ENCODE measurements around the gene SUSD1. TPM values are rescaled to one million over a fixed set of nuclear protein-coding genes. Genes with fewer than 3 reads are reported as not detected.
A peak's percentile ranks its signal among the peaks of the same experiment; 100 is the strongest.

SUSD1 gene
- total RNA-seq, 1 experiment from 2014 or later: 24.6 TPM

- Mint-ChIP-seq H3K27ac (ENCODE audit: unreplicated experiment) (no peak overlapping the region), H3K4me3 (ENCODE audit: low read depth, unreplicated experiment) (no peak overlapping the region), H3K27me3 (ENCODE audit: unreplicated experiment) (no peaks in the 10 kb centered on the region), H3K9me3 (ENCODE audit: low read depth, unreplicated experiment) (peaks cover 3% of the 10 kb centered on the region), H3K36me3 (ENCODE audit: insufficient read depth, unreplicated experiment) (peaks cover 8% of the 10 kb centered on the region), H3K4me1 (ENCODE audit: low read depth, unreplicated experiment) (peaks cover 50% of the 10 kb centered on the region)
- intact Hi-C loops (cut with micrococcal nuclease; ENCODE audit: unreplicated experiment): loop anchor here (5.0 kb wide), 1 partner anchor 35 kb away; no protein-coding TSS in a partner anchor
- no TSS peak for BruUV-seq (replicated peaks)
- CTCF ChIA-PET: no interaction called here
- no peak for DNase-seq
- no peak for TF ChIP-seq CTCF (IDR thresholded peaks at IDR 0.05; ENCODE audit: unreplicated experiment)
These were observed 143.1 kb downstream of the SUSD1 start for GRCh38 chr9:112032009-112032408.

- DNase-seq: no peak
- TF ChIP-seq CTCF (IDR thresholded peaks at IDR 0.05; ENCODE audit: unreplicated experiment): no peak
- Mint-ChIP-seq H3K27ac (ENCODE audit: unreplicated experiment) (no peak overlapping the region), H3K9me3 (ENCODE audit: low read depth, unreplicated experiment) (peaks cover 3% of the 10 kb centered on the region), H3K36me3 (ENCODE audit: insufficient read depth, unreplicated experiment) (peaks cover 8% of the 10 kb centered on the region), H3K4me1 (ENCODE audit: low read depth, unreplicated experiment) (peaks cover 48% of the 10 kb centered on the region), H3K27me3 (ENCODE audit: unreplicated experiment) (no peaks in the 10 kb centered on the region), H3K4me3 (ENCODE audit: low read depth, unreplicated experiment) (no peak overlapping the region)
- intact Hi-C loops (cut with micrococcal nuclease; ENCODE audit: unreplicated experiment): loop anchor here (5.0 kb wide), 1 partner anchor 36 kb away; no protein-coding TSS in a partner anchor
- CTCF ChIA-PET: no interaction called here
- BruUV-seq (replicated peaks): no TSS peak
These were observed 143.7 kb downstream of the SUSD1 start for GRCh38 chr9:112031400-112031799.

GRCh38 chr9:112029921-112030444 lies 145.1 kb downstream of the SUSD1 start:
- no peaks in the 10 kb centered on the region for H3K27me3 Mint-ChIP-seq (ENCODE audit: unreplicated experiment)
- peaks cover 8% of the 10 kb centered on the region for H3K36me3 Mint-ChIP-seq (ENCODE audit: insufficient read depth, unreplicated experiment)
- peak overlapping the region; percentile 12 for H3K4me3 Mint-ChIP-seq (ENCODE audit: low read depth, unreplicated experiment)
- peaks cover 6% of the 10 kb centered on the region for H3K9me3 Mint-ChIP-seq (ENCODE audit: low read depth, unreplicated experiment)
- no peak for TF ChIP-seq CTCF (IDR thresholded peaks at IDR 0.05; ENCODE audit: unreplicated experiment)
- H3K4me1 Mint-ChIP-seq (ENCODE audit: low read depth, unreplicated experiment): peaks cover 55% of the 10 kb centered on the region
- H3K27ac Mint-ChIP-seq (ENCODE audit: unreplicated experiment): peak overlapping the region; percentile 86
- CTCF ChIA-PET: interaction anchor here (0.6 to 1.3 kb wide), 6 partner anchors 8 to 303 kb away, joined by 3 to 12 read pairs (median 4); partner anchors contain the start of gene PTBP3
- BruUV-seq (replicated peaks): no TSS peak
- peak; percentile 71 for DNase-seq
- intact Hi-C loops (cut with micrococcal nuclease; ENCODE audit: unreplicated experiment): loop anchor here (5.0 kb wide), 1 partner anchor 37 kb away; no protein-coding TSS in a partner anchor

- DNase-seq: no peak
- intact Hi-C loops (cut with micrococcal nuclease; ENCODE audit: unreplicated experiment): no loop called here
- Mint-ChIP-seq H3K4me3 (ENCODE audit: low read depth, unreplicated experiment) (no peak overlapping the region), H3K9me3 (ENCODE audit: low read depth, unreplicated experiment) (peaks cover 6% of the 10 kb centered on the region), H3K27me3 (ENCODE audit: unreplicated experiment) (no peaks in the 10 kb centered on the region), H3K36me3 (ENCODE audit: insufficient read depth, unreplicated experiment) (peaks cover 8% of the 10 kb centered on the region), H3K27ac (ENCODE audit: unreplicated experiment) (peak overlapping the region; percentile 75), H3K4me1 (ENCODE audit: low read depth, unreplicated experiment) (peaks cover 48% of the 10 kb centered on the region)
- no peak for TF ChIP-seq CTCF (IDR thresholded peaks at IDR 0.05; ENCODE audit: unreplicated experiment)
- BruUV-seq (replicated peaks): no TSS peak
- CTCF ChIA-PET: interaction anchor here (0.6 kb wide), 1 partner anchor 46 kb away, joined by 5 read pairs; no protein-coding TSS in a partner anchor
These were observed 146.6 kb downstream of the SUSD1 start for GRCh38 chr9:112028242-112029221.
